K562 (cell line): ENCODE data around the gene POLK. TPM values are rescaled to one million over a fixed set of nuclear protein-coding genes. Genes with fewer than 3 reads are reported as not detected.

Source experiments
- ATAC-seq: fragments of 200-7000 bp; cut with Tn5 transposase; 3 replicates; pipeline ENCODE4 v1.9.1; 2020; ENCODE audit warnings: moderate library complexity
- BruUV-seq: library from RNA; stranded (reverse); fragments of 400-500 nt; replicated peaks from 2 replicates; lab custom pipeline; 2021; lab: Mats Ljungman, UMichigan
- CTCF ChIA-PET: fragments of 300-600 bp; formaldehyde crosslinking; extraction: SDS; loops from one replicate; lab custom pipeline; 2021; ENCODE audit warnings: low intra/inter-chr PET ratio; lab: Yijun Ruan, JAX
- POLR2A ChIA-PET: fragments of 300-600, 350-650 bp; sonication (Branson Sonifier 250); formaldehyde crosslinking; extraction: SDS; loops from one replicate; lab custom pipeline; 2021; ENCODE audit warnings: antibody characterized with exemption, inconsistent platforms; lab: Yijun Ruan, JAX
- DNase-seq, 4 experiments: peaks; one replicate each; pipeline versions ENCODE4 v3.0.0 to v3.0.0-alpha.2; 2011 to 2018; ENCODE audit warnings: low spot score in 3 of 4, mixed read lengths in 3 of 4; ENCODE audit errors: extremely low read depth in 1 of 4
- FAIRE-seq: peaks from 2 replicates; lab custom pipeline; 2011; peaks lifted over from hg19 to GRCh38; lab: Jason Lieb, UNC
- H2AFZ ChIP-seq: 2 replicates; pipeline ENCODE4 v1.6.0; 2011; ENCODE audit warnings: low read depth, low read length, control low read depth, inconsistent platforms
- H3K27ac ChIP-seq: fragments of 200-600 bp; 3 replicates; pipeline ENCODE4 v1.8.0; 2011; ENCODE audit warnings: low read depth, mild to moderate bottlenecking, control low read depth, inconsistent platforms, low read length, moderate library complexity, mixed read lengths; ENCODE audit errors: extremely low read depth
- H3K27me3 ChIP-seq, 2 experiments: fragments of 300-600 bp in 1 of 2; 2 replicates in 1 of 2; 3 replicates in 1 of 2; pipeline versions ENCODE4 v1.6.0 to v1.8.0; 2011; ENCODE audit warnings: inconsistent platforms in 2 of 2, low read length in 2 of 2, mild to moderate bottlenecking in 1 of 2, mixed read lengths in 1 of 2, moderate library complexity in 1 of 2; ENCODE audit not compliant: control insufficient read depth in 2 of 2, insufficient read depth in 2 of 2
- H3K36me3 ChIP-seq: fragments of 300-600 bp; 3 replicates; pipeline ENCODE4 v1.8.0; 2011; ENCODE audit warnings: mild to moderate bottlenecking, low read length, inconsistent platforms; ENCODE audit not compliant: control insufficient read depth, insufficient read depth
- H3K4me1 ChIP-seq, 2 experiments: fragments of 200-600 bp in 1 of 2; replicated peaks in 1 of 2; 2 replicates in 1 of 2; 3 replicates in 1 of 2; pipeline versions ENCODE4 v1.5.1 to v1.8.0; 2011; ENCODE audit warnings: inconsistent platforms in 2 of 2, low read length in 2 of 2, mild to moderate bottlenecking in 1 of 2, mixed read lengths in 1 of 2, moderate library complexity in 1 of 2; ENCODE audit not compliant: control insufficient read depth in 2 of 2, insufficient read depth in 2 of 2
- H3K4me2 ChIP-seq: 2 replicates; pipeline ENCODE4 v1.6.1; 2011; ENCODE audit warnings: low read length, control low read depth, inconsistent platforms, mixed read lengths; ENCODE audit not compliant: insufficient read depth
- H3K4me3 ChIP-seq: fragments of 200-600 bp; sonication (generic), shearing (Covaris generic); 2 replicates; pipeline ENCODE4 v1.5.1; 2016; ENCODE audit warnings: control low read depth, inconsistent platforms
- H3K79me2 ChIP-seq: fragments of 200-600 bp; 3 replicates; pipeline ENCODE4 v1.8.0; 2011; ENCODE audit warnings: low read length, inconsistent platforms; ENCODE audit not compliant: control insufficient read depth, insufficient read depth
- H3K9ac ChIP-seq, 2 experiments: 2 replicates each; pipeline versions ENCODE4 v1.6.0 to v1.6.1; 2011; ENCODE audit warnings: low read depth in 2 of 2, low read length in 2 of 2, control low read depth in 1 of 2, inconsistent platforms in 1 of 2, mild to moderate bottlenecking in 1 of 2, mixed read lengths in 1 of 2; ENCODE audit not compliant: insufficient read depth in 1 of 2
- H3K9me1 ChIP-seq: one replicate; pipeline ENCODE4 v1.6.0; 2011; ENCODE audit warnings: inconsistent platforms, mild to moderate bottlenecking, low read length, moderate library complexity; ENCODE audit not compliant: control insufficient read depth, insufficient read depth
- H3K9me3 ChIP-seq: replicated peaks from 2 replicates; pipeline ENCODE4 v1.5.1; 2011; ENCODE audit warnings: low read depth, low read length, inconsistent platforms; ENCODE audit not compliant: control insufficient read depth, insufficient read depth
- H4K20me1 ChIP-seq: replicated peaks from 2 replicates; pipeline ENCODE4 v1.6.1; 2011; ENCODE audit warnings: low read length, inconsistent platforms, mixed read lengths; ENCODE audit not compliant: control insufficient read depth, insufficient read depth
- AFF4 ChIP-seq: sonication (generic); formaldehyde crosslinking; IDR thresholded peaks from 2 replicates; pipeline ENCODE4 v1.8.0; 2023; ENCODE audit warnings: mild to moderate bottlenecking, missing genetic modification reagents
- CEBPZ ChIP-seq: fragments of 150-350 bp; IDR thresholded peaks from 2 replicates; pipeline ENCODE4 v1.6.1; 2014; ENCODE audit warnings: low read depth, mild to moderate bottlenecking, low read length, borderline replicate concordance
- ELK3 ChIP-seq: fragments of 450-650 bp; formaldehyde crosslinking; IDR thresholded peaks from 2 replicates; pipeline ENCODE4 v1.4.0; 2020; ENCODE audit warnings: mild to moderate bottlenecking
- JUND ChIP-seq, 2 experiments: IDR thresholded peaks; 2 replicates in 1 of 2; 3 replicates in 1 of 2; pipeline ENCODE4 v1.6.1; 2011; ENCODE audit warnings: borderline replicate concordance in 2 of 2, low read depth in 2 of 2, low read length in 2 of 2, improper control_type of control experiment in 1 of 2, missing biosample characterization in 1 of 2, missing genetic modification characterization in 1 of 2, missing genetic modification reagents in 1 of 2
- MITF ChIP-seq: IDR thresholded peaks from 2 replicates; pipeline ENCODE4 v1.6.1; 2014; ENCODE audit warnings: antibody characterized with exemption
- PTRF ChIP-seq: fragments of 450-650 bp; IDR thresholded peaks from 2 replicates; pipeline ENCODE4 v1.6.1; 2016; ENCODE audit warnings: mild to moderate bottlenecking, missing genetic modification characterization, missing compliant biosample characterization
- ZNF354B ChIP-seq: fragments of 250-450 bp; sonication (Bioruptor Pico); IDR thresholded peaks from 2 replicates; pipeline ENCODE4 v1.4.0; 2020
- ZNF584 ChIP-seq: fragments of 200-800 bp; sonication (Bioruptor generic); IDR thresholded peaks from 2 replicates; pipeline ENCODE4 v1.6.1; 2016; ENCODE audit warnings: low read depth, mild to moderate bottlenecking, missing genetic modification characterization, missing compliant biosample characterization
- ZNF696 ChIP-seq: fragments of 250-450 bp; sonication (Bioruptor Pico); conservative IDR thresholded peaks from 2 replicates; pipeline ENCODE4 v1.4.0; 2020; ENCODE audit warnings: mild to moderate bottlenecking, moderate library complexity
- WGBS: fragments of 100-300 bp; shearing (Covaris generic); methylation state at CpG from one replicate; pipeline ENCODE4 v1.1.6; 2016; ENCODE audit warnings: low coverage, mixed read lengths; ENCODE audit not compliant: insufficient coverage; ENCODE audit errors: missing lambda C conversion rate; 5-methylcytosine and 5-hydroxymethylcytosine counted together
- in situ Hi-C: fragments of 300-500 bp; cut with MboI; formaldehyde crosslinking; loops from 4 replicates; pipeline ENCODE4 v1.15.0; 2018; ENCODE audit warnings: inconsistent platforms, mixed read lengths
- intact Hi-C: fragments of 100-400 bp; cut with micrococcal nuclease; formaldehyde crosslinking; loops from 2 replicates; pipeline ENCODE4 v1.14.2; 2022
- polyA plus RNA-seq, 8 experiments: library from polyadenylated mRNA; depleted of rRNA in 4 of 8; stranded (reverse) in 5 of 8; unstranded in 3 of 8; fragments of >200 nt; fragmentation: Nextera tagmentation in 2 of 8; fragmentation: Illumina TruSeq in 1 of 8; extraction: Ambion mirVana in 2 of 8; extraction: Trizol in 1 of 8; gene quantifications; 2 replicates each; pipeline versions ENCODE4 v1.2.1 to v1.2.3, GENCODE V29; 2011 to 2014; ENCODE audit warnings: inconsistent platforms in 1 of 8, missing spikeins in 1 of 8
- total RNA-seq, 7 experiments: library from RNA; depleted of rRNA in 6 of 7; stranded (reverse); fragments of >200 nt in 6 of 7; fragmentation: Illumina TruSeq in 2 of 7; extraction: Trizol in 2 of 7; gene quantifications; 2 replicates each; pipeline versions ENCODE4 v1.2.1 to v1.2.3, GENCODE V29; 2011 to 2021; ENCODE audit warnings: low replicate concordance in 1 of 7
- TF ChIP-seq, protein P1 (sequence below): fragments of 450-650 bp; IDR thresholded peaks from 2 replicates; pipeline ENCODE4 v1.6.1; 2016

POLK gene
- total and polyA plus RNA-seq, 9 of the 15 experiments (the other 6 are each of a cell fraction or from before 2014, with no cell fraction given) = 6.1 to 31.6 (median 16.5) TPM

DNA sequence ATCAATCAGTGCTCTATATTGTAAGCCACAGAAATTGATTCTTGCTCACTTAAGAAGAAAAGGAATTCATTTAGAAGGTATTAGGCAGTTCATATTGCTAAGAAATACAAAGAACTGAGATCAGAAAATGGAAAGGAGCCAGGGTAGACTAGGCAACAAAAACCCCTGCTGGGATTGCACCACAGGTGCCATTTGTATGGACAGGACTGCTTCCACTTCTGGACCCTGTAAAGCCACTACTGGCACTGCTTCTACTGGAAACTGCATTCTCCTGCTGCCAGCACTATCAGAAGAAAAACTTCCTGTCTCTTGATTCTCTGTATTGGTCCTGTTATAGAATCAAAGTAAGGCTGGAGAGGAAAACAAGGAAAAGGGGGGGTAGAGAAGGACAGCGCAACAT is 46.2 kb upstream of the POLK start:
- Histone ChIP-seq H2AFZ (no peak overlapping the region), H4K20me1 (no peaks in the 10 kb centered on the region), H3K27me3 (no peaks in the 10 kb centered on the region), H3K9me3 (peaks cover 5% of the 10 kb centered on the region; the same call in 1 of the 2 replicates), H3K4me3 (no peak overlapping the region), H3K4me2 (no peak overlapping the region), H3K9ac (no peak overlapping the region), H3K4me1 (peaks cover 0 to 4% of the 10 kb centered on the region in 2 experiments; a peak in 2 of 5 replicates), H3K27ac (no peak overlapping the region), H3K36me3 (no peaks in the 10 kb centered on the region; the same call in 2 of the 3 replicates), H3K79me2 (peaks cover 31% of the 10 kb centered on the region), H3K9me1 (no peaks in the 10 kb centered on the region)
- DNase-seq = no peak
- no peak for ATAC-seq
- 64% methylated on average over 1 of the region's 1 CpG for WGBS
- ChIA-PET CTCF (no interaction called here), POLR2A (interaction anchor here (0.7 kb wide), 1 partner anchor 11 kb away, joined by 4 read pairs; no protein-coding TSS in a partner anchor)
- in situ Hi-C loops (no loop called here), intact Hi-C loops (no loop called here)
- no TSS peak for BruUV-seq
- FAIRE-seq = no peak
- TF ChIP-seq ZNF354B (CRISPR knock-in tag) = no peak
- TF ChIP-seq PTRF (tag) = no peak
- no peak for TF ChIP-seq ZNF696 (CRISPR knock-in tag)
- TF ChIP-seq, protein P1, sequence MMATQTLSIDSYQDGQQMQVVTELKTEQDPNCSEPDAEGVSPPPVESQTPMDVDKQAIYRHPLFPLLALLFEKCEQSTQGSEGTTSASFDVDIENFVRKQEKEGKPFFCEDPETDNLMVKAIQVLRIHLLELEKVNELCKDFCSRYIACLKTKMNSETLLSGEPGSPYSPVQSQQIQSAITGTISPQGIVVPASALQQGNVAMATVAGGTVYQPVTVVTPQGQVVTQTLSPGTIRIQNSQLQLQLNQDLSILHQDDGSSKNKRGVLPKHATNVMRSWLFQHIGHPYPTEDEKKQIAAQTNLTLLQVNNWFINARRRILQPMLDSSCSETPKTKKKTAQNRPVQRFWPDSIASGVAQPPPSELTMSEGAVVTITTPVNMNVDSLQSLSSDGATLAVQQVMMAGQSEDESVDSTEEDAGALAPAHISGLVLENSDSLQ = no peak
- no peak for TF ChIP-seq MITF
- no peak for TF ChIP-seq AFF4 (CRISPR knock-in tag)
- no peak for TF ChIP-seq CEBPZ
- TF ChIP-seq ELK3 = no peak
- TF ChIP-seq ZNF584 (CRISPR knock-in tag) = no peak
- TF ChIP-seq JUND (IDR thresholded peaks at IDR 0.05; ENCODE audit: borderline replicate concordance, low read depth, low read length) = no peak
- no peak for TF ChIP-seq JUND (tag; IDR thresholded peaks at IDR 0.05; ENCODE audit: borderline replicate concordance, low read depth, low read length)
